LNCAP (cell line): ENCODE results near the gene HAP1.

Source experiments
- CTCF ChIP-seq: fragments of 450-650 bp; IDR thresholded peaks from 2 replicates; pipeline ENCODE4 v1.5.1; 2017; ENCODE audit warnings: mild to moderate bottlenecking

The HAP1 gene

GRCh38 chr17:41702712-41703111 is 31.7 kb downstream of the HAP1 start:
- TF ChIP-seq CTCF, result no peak

GRCh38 chr17:41697122-41697962 is 37.1 kb downstream of the HAP1 start:
- TF ChIP-seq CTCF, result no peak

- peak; percentile 82 for TF ChIP-seq CTCF
Observed at GRCh38 chr17:41695954-41696757, 38.3 kb downstream of the HAP1 start.

- TF ChIP-seq CTCF, result no peak
Observed at GRCh38 chr17:41695134-41695661, 39.2 kb downstream of the HAP1 start.

- no peak for TF ChIP-seq CTCF
Observed at GRCh38 chr17:41692722-41693521, 41.5 kb downstream of the HAP1 start.

GRCh38 chr17:41691031-41691777 is 43.2 kb downstream of the HAP1 start:
- no peak for TF ChIP-seq CTCF

GRCh38 chr17:41690497-41690896 is 43.9 kb downstream of the HAP1 start:
- TF ChIP-seq CTCF, result no peak
